Activated gamma-delta T cell (primary cell): ENCODE measurements around the gene NUP153.
A peak's percentile ranks its signal among the peaks of the same experiment; 100 is the strongest.
"Not testable (repeated sequence)": the region's sequence is repeated elsewhere in the genome, so short reads cannot be mapped to it uniquely, and the experiment has no call there.

Source experiments
- DNase-seq: peaks from one replicate; lab custom pipeline; 2025; lab: John Stamatoyannopoulos, UW

NUP153 gene

DNA sequence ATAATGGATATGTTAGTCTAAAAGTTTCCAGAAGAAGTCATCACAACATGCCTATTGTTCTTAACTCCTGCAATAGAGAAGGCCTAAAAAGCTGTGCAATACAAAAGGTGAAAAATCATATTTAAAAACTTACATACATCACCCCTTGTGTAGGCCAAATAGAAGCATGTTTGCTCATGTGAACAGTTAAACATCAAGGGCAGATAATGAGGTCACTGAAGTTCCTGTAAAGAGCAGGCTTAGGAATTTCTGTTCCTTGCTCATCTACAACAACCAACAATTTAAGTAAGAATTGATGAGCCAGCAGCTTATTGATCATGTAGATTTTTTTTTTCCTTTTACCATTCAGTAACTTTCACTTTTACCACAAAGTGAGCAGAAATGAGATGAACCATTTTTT is 7.5 kb upstream of the NUP153 start:
- no peak for DNase-seq

GRCh38 chr6:17712576-17712975 is 5.9 kb upstream of the NUP153 start:
- no peak for DNase-seq

- no peak for DNase-seq
These were observed 3.6 kb upstream of the NUP153 start for GRCh38 chr6:17710331-17710730.

- DNase-seq: no peak
These were observed 2.8 kb upstream of the NUP153 start for GRCh38 chr6:17709476-17709875.

DNA sequence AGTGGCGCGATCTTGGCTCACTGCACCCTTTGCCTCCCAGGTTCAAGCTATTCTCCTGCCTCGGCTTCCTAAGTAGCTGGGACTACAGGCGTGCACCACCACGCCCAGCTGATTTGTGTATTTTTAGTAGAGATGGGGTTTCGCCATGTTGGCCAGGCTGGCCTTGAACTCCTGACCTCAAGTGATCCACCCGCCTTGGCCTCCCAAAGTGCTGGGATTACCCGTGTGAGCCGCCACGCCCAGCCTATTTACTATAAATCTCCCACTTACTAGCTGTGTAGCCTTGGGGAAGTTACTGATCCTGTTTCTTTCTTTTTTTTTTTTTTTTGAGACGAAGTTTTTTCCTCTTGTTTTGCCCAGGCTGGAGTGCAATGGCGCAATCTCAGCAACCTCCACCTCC is 1.3 kb upstream of the NUP153 start:
- DNase-seq: not testable (repeated sequence)

DNA sequence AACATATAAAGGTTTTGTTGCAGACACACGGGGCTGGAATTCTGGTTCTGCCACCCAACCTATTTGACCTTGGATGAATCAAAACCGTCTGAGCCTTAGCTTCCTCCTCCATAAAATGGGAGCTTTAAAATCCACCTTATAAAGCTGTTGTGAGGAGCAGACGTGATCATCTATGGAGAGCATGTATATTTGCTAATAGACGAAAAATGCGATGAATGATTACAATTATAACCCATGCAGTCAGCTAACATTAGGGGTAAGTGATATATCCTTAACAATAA is 586 bp upstream of the NUP153 start:
- no peak for DNase-seq

GRCh38 chr6:17705778-17706579 is 746 bp downstream of the NUP153 start:
- DNase-seq: peak; percentile 81

- no peak for DNase-seq
These were observed 1.3 kb downstream of the NUP153 start for GRCh38 chr6:17705428-17705777.

- DNase-seq: no peak
These were observed 3.5 kb downstream of the NUP153 start for GRCh38 chr6:17703256-17703694.

DNA sequence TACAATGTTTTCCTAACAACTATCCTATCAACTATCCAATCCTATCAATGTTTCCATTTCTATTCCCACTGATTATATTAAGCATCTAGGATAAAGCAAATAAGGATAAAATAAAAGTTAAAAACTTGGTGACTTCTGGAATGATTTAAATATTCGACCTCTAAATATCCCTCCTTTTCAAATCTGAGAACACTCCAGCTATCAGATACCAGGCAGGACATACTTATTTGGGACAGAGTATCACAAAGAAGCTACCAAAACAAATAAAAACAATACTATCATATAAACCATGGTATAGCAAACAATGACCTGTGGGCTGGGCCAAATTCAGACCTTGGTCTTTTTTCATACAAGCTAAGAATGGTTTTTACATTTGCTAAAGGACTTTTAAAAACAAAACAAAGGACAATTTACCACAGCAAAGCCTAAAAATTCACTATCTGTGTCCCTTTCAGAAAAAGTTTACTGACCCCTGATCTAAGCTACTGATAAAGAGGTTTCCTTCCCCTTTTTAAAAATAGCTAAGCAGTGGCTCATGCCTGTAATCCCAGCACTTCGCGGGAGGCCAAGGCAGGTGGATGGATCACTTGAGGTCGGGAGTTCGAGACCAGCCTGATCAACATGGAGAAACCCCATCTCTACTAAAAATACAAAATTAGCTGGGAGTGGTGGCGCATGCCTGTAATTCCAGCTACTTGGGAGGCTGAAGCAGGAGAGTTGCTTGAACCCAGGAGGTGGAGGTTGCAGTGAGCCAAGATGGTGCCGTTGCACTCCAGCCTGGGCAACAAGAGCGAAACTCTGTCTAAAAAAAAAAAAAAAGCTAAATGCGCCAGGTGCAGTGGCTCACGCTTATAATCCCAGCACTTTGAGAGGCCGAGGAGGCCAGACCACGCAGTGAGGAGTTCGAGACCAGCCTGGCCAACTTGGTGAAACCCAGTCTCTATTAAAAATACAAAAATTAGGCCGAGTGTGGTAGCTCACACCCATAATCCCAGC is 6.0 kb downstream of the NUP153 start:
- no peak for DNase-seq

- no peak for DNase-seq
These were observed 14.7 kb downstream of the NUP153 start for GRCh38 chr6:17691925-17692538.

DNA sequence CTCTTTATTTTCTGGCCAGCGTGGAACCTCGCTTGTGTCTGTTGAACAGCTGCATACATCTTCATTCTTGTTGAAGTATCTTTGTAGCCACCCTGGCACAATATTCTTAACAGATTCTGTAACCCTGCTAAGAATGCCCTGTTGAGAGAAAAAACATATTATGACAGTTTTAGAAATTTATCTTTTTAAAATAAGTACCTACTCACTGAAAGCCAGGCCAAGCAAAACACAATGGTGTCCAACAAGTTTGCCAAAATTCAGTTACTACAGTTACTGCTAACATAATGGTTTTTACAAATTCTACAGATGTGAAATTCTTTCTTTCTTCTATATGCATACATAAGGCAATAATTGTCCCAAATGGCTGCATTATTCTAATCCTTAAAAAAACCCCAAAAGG is 18.2 kb downstream of the NUP153 start:
- no peak for DNase-seq

DNA sequence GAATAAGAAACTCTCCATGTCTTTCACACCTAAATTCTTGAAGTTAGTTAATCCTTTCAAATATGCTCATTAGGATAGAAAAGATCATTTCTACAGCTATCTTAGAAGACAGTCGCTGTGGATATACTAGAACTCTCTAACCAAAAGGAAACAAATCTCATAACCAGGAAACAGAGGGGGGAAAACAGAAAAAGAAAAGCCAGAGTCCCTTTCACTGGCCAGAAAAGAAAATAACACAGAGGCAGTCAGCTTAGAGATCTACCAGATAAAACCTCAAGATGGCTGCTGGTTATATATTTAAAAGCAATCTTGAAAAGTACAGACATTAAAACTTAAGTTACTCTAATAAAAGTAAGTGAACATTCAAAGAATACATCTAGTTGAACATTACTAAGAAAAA is 19.6 kb downstream of the NUP153 start:
- DNase-seq: no peak

- no peak for DNase-seq
These were observed 22.6 kb downstream of the NUP153 start for GRCh38 chr6:17684134-17684533.

DNA sequence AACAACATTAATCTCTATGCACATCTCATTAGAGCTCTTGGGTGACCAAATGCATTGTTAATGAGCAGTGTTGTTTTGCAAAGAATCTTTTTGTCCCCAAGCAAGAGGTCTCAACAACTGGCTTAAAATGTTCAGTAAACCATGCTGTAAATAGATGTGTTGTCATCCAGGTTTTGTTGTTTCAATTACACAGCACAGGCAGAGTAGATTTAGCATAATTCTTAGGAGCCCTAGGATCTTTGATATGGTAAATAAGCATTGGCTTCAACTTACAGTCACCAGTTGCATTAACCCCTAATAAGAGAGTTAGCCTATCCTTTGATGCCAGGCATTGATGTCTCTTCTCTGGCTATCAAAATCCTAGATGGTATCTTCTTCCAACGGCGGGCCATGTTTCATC is 23.3 kb downstream of the NUP153 start:
- DNase-seq: no peak

DNA sequence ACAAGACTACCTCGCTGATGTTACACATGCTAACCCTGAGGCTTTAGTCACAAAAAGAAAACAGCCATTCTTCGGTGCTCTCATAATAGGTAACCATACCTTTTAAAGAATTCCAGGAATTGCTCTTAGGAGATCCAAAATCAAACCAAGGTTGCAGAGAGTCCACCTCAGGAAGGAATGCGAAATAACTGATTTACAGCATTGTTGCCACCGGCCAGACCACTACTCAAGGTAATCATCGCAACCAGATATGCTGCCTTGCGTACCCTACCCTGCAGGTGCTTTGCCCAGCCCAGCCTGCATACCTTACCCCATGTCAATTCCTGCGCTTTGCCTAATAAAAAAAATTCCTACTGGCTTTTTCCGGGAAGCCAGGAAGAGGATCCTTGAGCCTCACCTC is 27.0 kb downstream of the NUP153 start:
- DNase-seq: no peak

- DNase-seq: no peak
These were observed 29.1 kb downstream of the NUP153 start for GRCh38 chr6:17677602-17678001.

- no peak for DNase-seq
These were observed 33.0 kb downstream of the NUP153 start for GRCh38 chr6:17673543-17674254.

DNA sequence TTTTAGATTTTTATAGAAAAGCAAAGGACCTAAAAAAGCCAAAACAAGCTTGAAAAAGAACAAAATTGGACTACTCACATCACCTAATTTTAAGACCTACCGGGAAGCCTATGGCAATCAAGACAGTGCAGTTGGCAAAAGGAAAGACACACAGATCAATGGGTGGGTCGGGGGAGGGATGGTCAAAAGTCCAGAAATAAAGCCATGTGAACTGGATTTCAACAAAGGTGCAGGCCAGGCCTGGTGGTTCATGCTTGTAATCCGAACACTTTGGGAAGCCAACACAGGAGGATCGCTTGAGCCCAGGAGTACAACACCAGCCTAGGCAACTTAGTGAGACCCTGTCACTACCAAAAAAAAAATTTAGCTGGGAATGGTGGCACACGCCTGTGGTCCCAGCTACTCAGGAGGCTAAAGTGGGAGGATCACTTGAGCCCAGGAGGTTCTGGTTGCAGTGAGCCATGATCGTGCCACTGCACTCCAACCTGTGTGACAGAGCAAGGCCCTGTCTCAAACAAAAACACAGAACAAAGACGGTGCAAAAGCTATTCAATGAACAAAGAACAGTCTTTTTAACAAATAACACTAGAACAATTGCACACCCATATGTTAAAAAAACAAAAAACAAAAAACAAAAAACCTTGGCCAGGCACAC is 34.5 kb downstream of the NUP153 start:
- no peak for DNase-seq

- no peak for DNase-seq
These were observed 40.1 kb downstream of the NUP153 start for GRCh38 chr6:17666646-17667045.

DNA sequence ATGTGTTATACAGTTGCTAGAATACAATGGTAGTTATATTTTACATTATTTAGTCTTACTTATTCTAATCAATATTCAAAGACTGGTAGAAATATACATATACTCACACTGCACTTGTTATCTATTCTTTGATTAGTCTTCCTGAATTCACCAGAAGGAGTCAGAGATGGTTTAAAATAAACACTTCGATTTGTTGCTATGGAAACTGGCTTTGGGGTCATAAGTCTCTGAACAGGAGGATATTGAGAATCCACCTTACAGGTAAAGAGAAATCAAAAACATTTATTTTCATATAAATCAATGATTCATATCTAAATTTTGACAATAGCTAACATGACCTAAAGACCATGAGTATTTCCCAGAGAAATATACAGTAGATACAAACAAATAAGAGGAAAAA is 41.6 kb downstream of the NUP153 start:
- DNase-seq: no peak

DNA sequence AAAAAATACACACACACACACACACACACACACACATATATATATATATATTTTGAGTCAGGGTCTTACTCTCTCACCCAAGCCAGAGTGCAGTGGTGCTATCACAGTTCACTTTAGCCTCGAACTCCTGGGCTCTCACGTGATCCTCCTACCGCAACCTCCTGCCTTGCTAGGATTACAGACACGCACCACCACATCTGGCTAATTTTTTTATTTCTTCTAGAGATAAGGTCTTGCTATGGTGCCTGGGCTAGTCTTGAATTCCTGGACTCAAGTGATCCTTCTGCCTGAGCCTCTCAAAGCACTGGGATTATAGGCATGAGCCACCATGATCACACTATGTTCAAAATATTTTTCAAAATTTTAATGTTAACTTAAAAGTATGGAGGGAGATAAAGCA is 43.5 kb downstream of the NUP153 start:
- DNase-seq: no peak
